ENCODE data around the gene NUDT22.

DNA sequence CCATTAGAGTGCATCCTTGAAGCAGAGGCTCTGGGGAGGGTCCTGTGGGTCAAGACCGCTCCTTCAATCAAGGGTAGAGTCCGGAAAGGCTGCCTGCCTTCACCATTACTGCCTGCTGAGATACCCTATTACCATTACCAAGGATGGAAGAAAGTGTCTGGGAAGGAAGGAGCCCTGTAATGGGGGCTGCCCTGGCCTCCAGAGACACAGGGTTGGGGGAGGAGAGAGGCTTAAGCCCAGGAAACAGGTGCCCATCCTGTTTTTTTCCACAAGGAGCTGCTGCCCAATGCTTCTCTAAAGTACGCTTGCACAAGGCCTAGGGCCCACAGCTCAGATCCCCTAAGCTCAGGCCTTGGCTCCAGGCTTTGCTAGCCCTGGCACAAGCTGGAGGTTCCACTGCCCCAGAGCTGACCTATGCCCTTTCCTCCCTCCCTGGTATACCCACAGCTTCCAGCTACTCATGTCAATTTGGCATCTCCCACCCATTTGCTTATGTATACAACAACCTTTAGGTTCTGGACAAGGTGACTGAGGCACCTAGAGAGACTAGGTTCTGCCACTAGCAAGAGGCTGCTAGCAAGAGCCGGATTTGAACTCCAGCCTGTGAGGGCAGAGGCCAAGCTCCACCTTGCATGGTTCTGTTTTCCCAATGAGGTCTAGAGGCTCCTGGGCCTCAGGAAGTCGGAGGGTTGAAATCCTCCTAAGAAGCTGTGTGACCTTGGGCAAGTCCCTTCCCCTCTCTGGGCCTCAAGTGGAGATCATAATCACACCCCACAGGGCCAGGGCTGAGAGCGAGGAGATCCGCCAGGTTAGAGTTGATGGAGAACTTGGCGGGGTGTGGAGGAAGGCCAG lies 23.7 kb downstream of the NUDT22 start:
- TF ChIP-seq, protein P1, sequence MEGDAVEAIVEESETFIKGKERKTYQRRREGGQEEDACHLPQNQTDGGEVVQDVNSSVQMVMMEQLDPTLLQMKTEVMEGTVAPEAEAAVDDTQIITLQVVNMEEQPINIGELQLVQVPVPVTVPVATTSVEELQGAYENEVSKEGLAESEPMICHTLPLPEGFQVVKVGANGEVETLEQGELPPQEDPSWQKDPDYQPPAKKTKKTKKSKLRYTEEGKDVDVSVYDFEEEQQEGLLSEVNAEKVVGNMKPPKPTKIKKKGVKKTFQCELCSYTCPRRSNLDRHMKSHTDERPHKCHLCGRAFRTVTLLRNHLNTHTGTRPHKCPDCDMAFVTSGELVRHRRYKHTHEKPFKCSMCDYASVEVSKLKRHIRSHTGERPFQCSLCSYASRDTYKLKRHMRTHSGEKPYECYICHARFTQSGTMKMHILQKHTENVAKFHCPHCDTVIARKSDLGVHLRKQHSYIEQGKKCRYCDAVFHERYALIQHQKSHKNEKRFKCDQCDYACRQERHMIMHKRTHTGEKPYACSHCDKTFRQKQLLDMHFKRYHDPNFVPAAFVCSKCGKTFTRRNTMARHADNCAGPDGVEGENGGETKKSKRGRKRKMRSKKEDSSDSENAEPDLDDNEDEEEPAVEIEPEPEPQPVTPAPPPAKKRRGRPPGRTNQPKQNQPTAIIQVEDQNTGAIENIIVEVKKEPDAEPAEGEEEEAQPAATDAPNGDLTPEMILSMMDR (conservative IDR thresholded peaks at IDR 0.05; ENCODE audit: low read length) = no peak
- no peak for TF ChIP-seq EZH2phosphoT487 (IDR thresholded peaks at IDR 0.05; ENCODE audit: borderline replicate concordance)

All from Loucy (cell line).